ENCODE data around the gene CCNYL1. TPM values are rescaled to one million over a fixed set of nuclear protein-coding genes. Genes with fewer than 3 reads are reported as not detected.

The CCNYL1 gene
- total and polyA plus RNA-seq, 2 experiments from 2014 or later, result 13.7 to 17.6 TPM

- Histone ChIP-seq H3K4me1 (ENCODE audit: insufficient read depth) (peaks cover 19% of the 10 kb centered on the region), H3K4me2 (no peak overlapping the region), H3K27ac (no peak overlapping the region)
Observed at GRCh38 chr2:207778298-207778882, 67.0 kb downstream of the CCNYL1 start.

GRCh38 chr2:207779523-207779922 is 68.1 kb downstream of the CCNYL1 start:
- Histone ChIP-seq H3K4me3 (no peak overlapping the region), H3K9me2 (replicated peaks; ENCODE audit: insufficient read depth) (no peaks in the 10 kb centered on the region), H3K27ac (no peak overlapping the region), H3K79me2 (no peaks in the 10 kb centered on the region), H3K4me2 (no peak overlapping the region), H3K4me1 (ENCODE audit: insufficient read depth) (peaks cover 19% of the 10 kb centered on the region), H3K27me3 (no peaks in the 10 kb centered on the region), H3K36me3 (replicated peaks; ENCODE audit: insufficient read depth, low read depth) (no peaks in the 10 kb centered on the region), H4K20me1 (ENCODE audit: insufficient read depth, poor library complexity, severe bottlenecking) (no peaks in the 10 kb centered on the region), H3K9me3 (ENCODE audit: low read depth) (no peaks in the 10 kb centered on the region), H2AFZ (no peak overlapping the region)
- 81% methylated on average over 11 of the region's 11 CpGs for WGBS (ENCODE audit: low lambda C conversion rate, missing lambda C conversion rate)
- no peak for DNase-seq (ENCODE audit: low spot score)
- TF ChIP-seq EZH2 (IDR thresholded peaks at IDR 0.05; ENCODE audit: borderline replicate concordance), result no peak
- TF ChIP-seq CTCF (IDR thresholded peaks at IDR 0.05; ENCODE audit: poor library complexity), result no peak
- no peak for TF ChIP-seq EZH2phosphoT487 (IDR thresholded peaks at IDR 0.05; ENCODE audit: low read depth, severe bottlenecking, unreplicated experiment)

More at GRCh38 chr2:207778298-207778882, 67.0 kb downstream of the CCNYL1 start:
- Histone ChIP-seq H3K9me3 (ENCODE audit: low read depth) (no peaks in the 10 kb centered on the region), H3K9me2 (replicated peaks; ENCODE audit: insufficient read depth) (no peaks in the 10 kb centered on the region), H3K36me3 (replicated peaks; ENCODE audit: insufficient read depth, low read depth) (no peaks in the 10 kb centered on the region), H2AFZ (no peak overlapping the region), H3K4me3 (no peak overlapping the region), H4K20me1 (ENCODE audit: insufficient read depth, poor library complexity, severe bottlenecking) (no peaks in the 10 kb centered on the region), H3K27me3 (no peaks in the 10 kb centered on the region), H3K79me2 (no peaks in the 10 kb centered on the region)
- WGBS (ENCODE audit: low lambda C conversion rate, missing lambda C conversion rate), result 93% methylated on average over 4 of the region's 4 CpGs
- no peak for DNase-seq (ENCODE audit: low spot score)
- TF ChIP-seq EZH2phosphoT487 (IDR thresholded peaks at IDR 0.05; ENCODE audit: low read depth, severe bottlenecking, unreplicated experiment) (no peak), CTCF (IDR thresholded peaks at IDR 0.05; ENCODE audit: poor library complexity) (no peak), EZH2 (IDR thresholded peaks at IDR 0.05; ENCODE audit: borderline replicate concordance) (no peak)

GRCh38 chr2:207782238-207783030 is 71.0 kb downstream of the CCNYL1 start:
- DNase-seq (ENCODE audit: low spot score), result peak; percentile 60
- H3K9me2 ChIP-seq (replicated peaks; ENCODE audit: insufficient read depth), result no peaks in the 10 kb centered on the region
- peak overlapping the region; percentile 79 for H3K27ac ChIP-seq
- H3K36me3 ChIP-seq (replicated peaks; ENCODE audit: insufficient read depth, low read depth), result no peaks in the 10 kb centered on the region
- peaks cover 19% of the 10 kb centered on the region for H3K4me1 ChIP-seq (ENCODE audit: insufficient read depth)
- H3K27me3 ChIP-seq, result no peaks in the 10 kb centered on the region
- no peak overlapping the region for H3K4me3 ChIP-seq
- no peaks in the 10 kb centered on the region for H3K9me3 ChIP-seq (ENCODE audit: low read depth)
- no peaks in the 10 kb centered on the region for H3K79me2 ChIP-seq
- no peak overlapping the region for H2AFZ ChIP-seq
- H4K20me1 ChIP-seq (ENCODE audit: insufficient read depth, poor library complexity, severe bottlenecking), result no peaks in the 10 kb centered on the region
- H3K4me2 ChIP-seq, result no peak overlapping the region
- 87% methylated on average over 10 of the region's 10 CpGs for WGBS (ENCODE audit: low lambda C conversion rate, missing lambda C conversion rate)
- TF ChIP-seq CTCF (IDR thresholded peaks at IDR 0.05; ENCODE audit: poor library complexity) (no peak), EZH2 (IDR thresholded peaks at IDR 0.05; ENCODE audit: borderline replicate concordance) (no peak), EZH2phosphoT487 (IDR thresholded peaks at IDR 0.05; ENCODE audit: low read depth, severe bottlenecking, unreplicated experiment) (no peak)
